Measurements from ENCODE around the gene PJA1.

Gene PJA1

GRCh38 chrX:69165087-69165651, at the start of gene PJA1:
Gene PJA1, minus strand, starts transcription at chrX:69165453. Its CDS starts 2,380 bp downstream, at chrX:69163073.
- peak; percentile 87 for DNase-seq (ENCODE audit: low spot score)

DNA sequence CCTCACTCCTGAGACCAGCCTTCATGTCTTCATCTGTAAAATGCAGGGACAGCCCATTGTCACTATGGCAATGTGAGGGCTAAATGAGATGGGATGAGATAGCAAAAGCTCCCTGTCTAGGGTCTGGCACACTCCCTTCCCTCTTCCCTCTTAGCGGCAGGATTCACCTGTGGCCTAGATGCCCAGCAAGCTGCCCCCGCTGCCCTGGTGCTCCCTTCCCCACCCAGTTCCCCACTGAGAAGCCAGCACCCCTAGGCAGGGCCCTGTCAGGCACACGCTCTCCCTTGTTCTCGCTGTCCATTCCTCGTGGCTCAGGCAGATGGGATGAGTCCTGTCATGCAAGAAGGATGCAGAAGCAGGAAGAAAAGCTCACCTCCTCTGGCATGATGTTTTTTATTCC, 49.2 kb upstream of the PJA1 start:
- no peak for DNase-seq (ENCODE audit: low spot score)

- no peak for DNase-seq (ENCODE audit: low spot score)
Measured at GRCh38 chrX:69211701-69212100, 46.4 kb upstream of the PJA1 start.

DNA sequence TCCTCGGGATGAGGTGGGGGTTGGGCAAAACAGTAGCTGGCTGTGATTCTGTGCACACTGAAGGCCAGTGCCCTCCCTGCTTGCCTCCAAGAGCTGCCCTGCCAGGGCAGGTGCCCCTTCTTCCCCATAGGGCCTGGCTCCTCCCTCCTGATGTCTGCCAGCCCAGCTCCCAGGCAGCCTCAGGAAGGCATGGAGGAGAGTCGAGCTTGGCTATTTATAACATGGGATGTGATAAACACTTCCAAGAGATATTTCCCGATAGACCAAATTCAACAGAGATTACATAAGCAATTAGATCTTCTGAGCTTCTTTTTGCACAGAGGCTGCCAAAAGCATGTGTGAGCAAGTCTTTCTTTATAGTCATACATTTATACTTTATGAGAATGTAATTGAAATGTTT, 45.3 kb upstream of the PJA1 start:
- DNase-seq (ENCODE audit: low spot score) = no peak

DNA sequence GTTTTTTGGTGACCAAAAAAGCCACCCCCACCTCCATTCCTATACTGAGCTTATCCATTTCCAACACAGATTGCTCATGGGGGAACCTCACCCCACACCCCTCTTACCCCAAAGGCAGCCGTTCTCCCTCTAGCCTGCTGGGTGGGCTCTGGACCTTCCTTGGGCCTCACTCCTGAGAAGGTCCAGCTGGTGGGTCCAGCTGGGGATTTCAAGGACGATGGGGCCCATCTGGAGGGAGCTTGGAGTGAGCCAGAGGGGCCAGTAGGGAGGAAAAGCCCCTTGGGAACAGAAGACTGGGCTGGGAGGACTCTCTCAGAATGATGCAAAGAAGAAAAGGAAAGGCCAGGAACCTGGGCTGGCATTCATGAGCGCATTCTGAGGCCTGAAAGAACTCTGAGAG, 42.0 kb upstream of the PJA1 start:
- no peak for DNase-seq (ENCODE audit: low spot score)

- DNase-seq (ENCODE audit: low spot score) = peak; percentile 14
Measured at GRCh38 chrX:69203638-69204037, 38.4 kb upstream of the PJA1 start.

DNA sequence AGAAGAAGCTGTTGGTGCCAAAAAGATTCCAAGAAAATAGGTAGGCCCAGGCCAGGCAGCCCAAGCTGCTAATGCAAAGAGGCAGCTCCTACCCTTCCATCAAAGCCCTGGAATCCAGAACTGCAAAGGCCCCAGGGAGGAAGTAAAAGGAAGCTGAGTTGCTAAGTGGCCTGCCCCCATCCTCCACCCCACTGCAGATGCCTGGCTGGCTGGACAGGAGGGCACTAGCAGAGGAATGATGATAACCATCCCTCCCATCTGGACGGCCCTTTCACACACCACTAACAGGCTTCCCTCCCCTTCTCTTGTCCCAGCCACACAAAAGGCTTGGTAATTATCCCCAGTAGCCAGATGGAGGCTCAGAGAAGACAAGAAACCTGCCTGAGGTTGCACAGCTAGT, 32.4 kb upstream of the PJA1 start:
- no peak for DNase-seq (ENCODE audit: low spot score)

GRCh38 chrX:69196666-69197065, 31.4 kb upstream of the PJA1 start:
- DNase-seq (ENCODE audit: low spot score) = no peak

GRCh38 chrX:69195810-69196209, 30.6 kb upstream of the PJA1 start:
- no peak for DNase-seq (ENCODE audit: low spot score)

DNA sequence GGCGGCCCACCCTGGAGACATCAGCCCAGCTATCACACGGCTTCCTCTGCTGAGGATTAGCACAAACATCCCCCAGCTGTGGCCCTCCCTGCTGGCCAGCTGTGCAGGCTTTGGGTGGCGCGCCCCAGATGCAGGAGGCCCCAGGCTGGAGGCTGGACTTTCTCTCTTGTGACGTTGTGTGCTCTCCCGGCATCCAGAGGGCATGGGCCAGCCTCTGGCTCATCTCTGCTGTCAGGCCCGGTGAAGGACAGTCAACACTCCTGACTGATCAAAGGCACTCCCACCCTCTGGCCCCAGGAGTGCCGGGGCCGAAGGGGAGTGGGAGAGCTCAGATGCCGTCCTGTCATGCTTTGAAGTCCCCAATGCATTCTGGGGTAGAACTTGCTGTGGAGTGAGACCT, 29.9 kb upstream of the PJA1 start:
- DNase-seq (ENCODE audit: low spot score) = no peak

DNA sequence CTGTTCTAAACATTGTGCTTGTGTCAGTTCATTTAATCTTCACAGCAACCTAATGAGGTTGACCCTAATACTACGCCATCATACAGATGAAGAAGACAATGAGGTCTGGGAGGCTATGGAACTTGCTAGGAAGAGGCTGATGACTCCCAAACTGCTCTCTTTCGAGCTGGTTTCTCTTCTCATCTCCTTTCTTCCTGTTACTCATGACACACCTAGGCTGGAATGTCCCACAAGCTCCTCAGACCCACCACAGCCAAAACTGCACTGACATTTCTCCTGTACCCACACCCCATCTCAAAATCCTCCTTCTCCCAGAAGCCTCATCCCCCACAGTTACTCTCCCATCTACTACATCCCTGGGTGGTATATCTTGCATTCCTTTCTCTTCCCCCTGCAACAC, 27.4 kb upstream of the PJA1 start:
- DNase-seq (ENCODE audit: low spot score) = no peak

DNA sequence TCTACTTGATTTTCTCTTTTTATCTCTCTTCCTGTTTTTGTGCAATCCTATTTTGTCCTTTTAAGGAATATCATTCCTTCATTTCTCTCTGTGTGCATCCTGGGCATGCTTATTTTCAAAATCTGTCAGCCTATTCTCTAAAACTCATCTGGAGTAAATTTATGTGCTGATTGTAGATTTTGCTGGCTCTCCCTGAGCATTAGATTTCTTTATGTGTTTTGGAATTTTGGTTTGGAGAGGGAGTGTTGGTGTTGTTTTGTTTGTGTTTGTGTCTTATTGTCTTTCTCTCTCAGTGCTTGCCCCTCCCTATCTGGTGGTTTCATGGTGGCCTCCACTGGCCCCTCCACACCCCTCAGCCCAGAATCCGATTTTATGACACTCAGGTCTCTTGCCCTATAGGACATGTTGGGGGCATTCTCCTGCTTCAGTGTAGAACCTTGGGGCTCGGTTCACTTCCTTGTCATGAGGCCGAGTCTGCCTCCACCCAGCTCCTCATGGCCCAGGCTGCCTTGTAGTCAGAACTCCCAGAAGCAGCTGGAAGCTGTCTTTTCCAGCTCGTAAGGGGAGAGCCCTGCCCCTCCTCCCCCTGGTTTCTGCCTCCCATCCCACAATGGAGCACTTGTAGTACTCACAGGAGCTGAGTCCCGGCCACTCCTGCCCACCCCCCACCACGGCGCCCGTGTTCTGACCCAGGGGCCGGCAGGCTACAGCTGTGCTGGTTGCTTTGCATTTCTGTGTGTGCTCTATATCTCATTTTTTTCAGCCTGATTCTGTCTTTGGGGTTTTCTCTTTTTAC, 24.5 kb upstream of the PJA1 start:
- no peak for DNase-seq (ENCODE audit: low spot score)

DNA sequence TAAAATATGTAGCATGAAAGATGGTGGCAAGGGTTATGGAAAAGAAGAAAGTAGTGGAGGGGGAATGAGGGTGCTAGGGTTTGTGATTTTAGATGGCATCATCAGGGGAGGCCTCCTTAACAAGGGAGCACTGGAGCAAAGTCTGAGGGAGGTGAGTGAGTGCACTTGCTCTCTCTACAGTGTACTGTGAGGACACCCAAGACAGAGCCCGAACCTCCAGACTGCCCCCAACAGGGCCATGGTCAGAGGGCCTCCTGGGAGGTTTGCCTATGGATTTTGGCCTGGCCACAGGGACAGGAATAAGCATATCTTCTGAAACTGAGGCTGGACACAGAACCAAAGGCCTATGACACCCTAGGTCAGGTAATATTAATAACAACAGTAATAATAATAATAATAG, 21.4 kb upstream of the PJA1 start:
- no peak for DNase-seq (ENCODE audit: low spot score)

DNA sequence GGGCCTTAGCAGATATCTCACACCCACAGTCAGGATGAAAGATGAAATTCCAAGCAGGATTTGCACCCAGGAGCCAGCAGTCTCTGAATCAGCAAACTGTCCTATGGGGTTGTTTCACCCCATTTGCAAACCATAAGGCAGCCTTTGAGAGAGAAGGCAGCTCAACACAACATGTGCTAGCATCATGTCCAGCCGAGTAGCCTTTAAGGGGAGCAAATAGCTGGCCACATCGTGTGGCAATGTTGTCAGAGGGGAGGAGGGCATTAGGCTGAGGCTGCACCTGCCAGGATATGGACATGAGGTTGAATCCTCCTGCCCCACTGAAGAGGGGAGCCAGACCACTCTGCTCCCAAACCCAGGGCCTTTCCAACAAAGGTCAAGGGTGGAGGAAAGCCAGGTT, 20.6 kb upstream of the PJA1 start:
- no peak for DNase-seq (ENCODE audit: low spot score)

GRCh38 chrX:69185141-69185540, 19.9 kb upstream of the PJA1 start:
- no peak for DNase-seq (ENCODE audit: low spot score)

GRCh38 chrX:69182818-69183380, 17.6 kb upstream of the PJA1 start:
- DNase-seq (ENCODE audit: low spot score) = no peak

- peak; percentile 16 for DNase-seq (ENCODE audit: low spot score)
Measured at GRCh38 chrX:69179380-69179911, 14.2 kb upstream of the PJA1 start.

- DNase-seq (ENCODE audit: low spot score) = no peak
Measured at GRCh38 chrX:69178592-69178991, 13.3 kb upstream of the PJA1 start.

DNA sequence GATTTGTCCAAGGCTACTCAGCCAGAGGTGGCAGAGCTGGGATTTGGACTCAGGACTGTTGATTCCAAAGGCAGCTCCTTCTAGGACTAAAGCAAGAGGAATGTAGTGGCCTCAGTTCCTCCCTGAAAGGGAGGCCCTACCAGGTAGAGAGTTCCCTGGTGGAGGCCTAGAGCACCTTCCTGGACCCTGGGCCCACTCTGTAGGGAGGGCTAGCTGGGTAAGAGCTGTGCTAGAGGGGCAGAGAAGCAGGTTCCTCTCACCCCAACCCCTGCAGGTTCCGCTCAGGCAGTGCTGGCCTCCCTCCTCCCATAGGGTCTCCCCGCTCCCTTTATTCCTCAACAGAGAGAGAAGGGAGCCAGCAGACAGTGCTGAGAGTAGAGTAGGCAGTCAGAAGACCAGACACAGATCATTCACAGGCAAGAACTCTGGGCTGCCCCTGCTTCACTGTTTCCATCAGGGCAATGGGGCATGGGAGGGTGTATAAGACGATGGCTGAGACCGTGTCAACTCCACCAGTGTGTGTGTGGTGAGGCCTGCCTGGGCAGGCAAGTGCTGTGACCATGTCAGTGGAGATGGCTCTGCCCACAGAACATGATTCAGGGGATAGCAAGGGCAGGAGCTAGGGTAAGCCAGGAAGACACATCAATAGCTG, 12.4 kb upstream of the PJA1 start:
- no peak for DNase-seq (ENCODE audit: low spot score)

DNA sequence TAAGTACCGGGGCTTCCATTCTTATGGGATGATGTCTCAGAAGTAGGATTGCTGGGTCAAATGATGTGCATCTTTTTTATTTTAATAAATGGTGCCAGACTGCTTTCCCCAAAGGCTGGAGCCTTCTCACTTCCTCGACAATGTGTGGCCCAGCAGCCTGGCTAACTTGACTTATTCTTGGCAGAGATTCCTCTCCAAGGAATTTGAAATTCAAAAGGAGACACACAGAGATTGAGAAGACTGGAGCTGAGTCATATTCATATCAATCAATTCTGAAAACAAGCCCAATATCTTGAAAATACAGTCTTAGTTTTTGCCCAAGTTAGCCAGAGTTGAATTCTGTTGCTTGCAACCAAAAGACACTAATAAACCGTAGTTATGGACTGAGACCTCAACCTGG, 10.8 kb upstream of the PJA1 start:
- no peak for DNase-seq (ENCODE audit: low spot score)

DNA sequence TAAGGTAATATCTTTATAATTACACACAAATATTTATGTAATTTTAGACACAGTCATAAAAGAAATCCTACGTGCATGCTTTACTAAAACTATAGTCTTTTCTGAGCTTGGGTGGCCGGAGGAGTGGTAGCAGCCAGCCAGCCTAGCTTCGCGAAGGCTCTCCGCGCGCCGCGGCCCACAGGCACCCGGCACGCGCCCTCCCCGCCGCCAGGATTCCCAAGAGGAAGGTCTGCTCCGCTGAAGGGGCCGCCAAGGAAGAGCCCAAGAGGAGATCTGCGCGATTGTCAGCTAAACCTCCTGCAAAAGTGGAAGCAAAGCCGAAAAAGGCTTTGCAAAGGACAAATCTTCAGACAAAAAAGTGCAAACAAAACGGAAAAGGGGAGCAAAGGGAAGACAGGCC, 8.7 kb upstream of the PJA1 start:
- DNase-seq (ENCODE audit: low spot score) = no peak

DNA sequence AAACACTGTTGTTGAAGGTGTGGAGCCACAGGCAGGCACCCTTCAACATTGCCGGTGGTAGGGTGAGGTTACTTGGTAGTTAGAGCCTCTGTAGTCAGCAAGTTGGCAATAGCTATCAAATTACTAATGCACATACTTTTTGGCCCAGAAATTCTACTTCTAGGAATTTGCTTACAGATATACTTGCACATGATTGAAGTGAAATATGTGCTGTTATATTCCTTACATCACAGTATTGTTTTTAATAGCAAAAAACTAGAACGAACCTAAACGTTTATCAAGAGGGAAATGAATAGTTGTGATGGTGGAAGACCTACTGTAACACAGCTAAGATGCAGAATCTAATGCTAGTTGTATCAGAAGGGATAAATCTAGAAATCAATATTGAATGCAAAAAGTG, 7.7 kb upstream of the PJA1 start:
- no peak for DNase-seq (ENCODE audit: low spot score)

DNA sequence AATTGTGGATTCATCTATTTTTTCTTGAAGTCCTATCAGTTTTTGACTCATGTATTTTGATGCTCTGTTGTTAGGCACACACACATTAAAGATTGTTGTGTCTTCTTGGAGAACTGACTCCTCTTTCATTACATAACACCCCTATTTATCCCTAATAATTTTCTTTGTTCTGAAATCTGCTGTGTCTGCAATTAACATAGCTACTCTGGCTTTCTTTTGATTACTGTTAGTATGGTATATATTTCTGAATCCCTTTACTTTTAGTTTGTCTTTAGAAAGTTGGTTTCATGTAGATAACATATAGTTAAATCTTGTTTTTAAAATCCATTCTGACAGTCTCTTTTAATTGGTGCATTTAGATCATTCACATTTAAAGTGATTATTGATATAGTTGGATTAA, 5.1 kb upstream of the PJA1 start:
- no peak for DNase-seq (ENCODE audit: low spot score)
